ENCODE data around the gene MTCL1. TPM values are rescaled to one million over a fixed set of nuclear protein-coding genes. Genes with fewer than 3 reads are reported as not detected.

MTCL1 gene
- total RNA-seq, 4 donors from 2014 or later = 12.3 to 35.9 (median 26.1) TPM

GRCh38 chr18:8860845-8861642 is 155.7 kb downstream of the MTCL1 start:
- Histone ChIP-seq H3K27me3 (no peaks in the 10 kb centered on the region), H3K4me1 (no peaks in the 10 kb centered on the region), H3K36me3 (no peaks in the 10 kb centered on the region), H3K27ac (no peak overlapping the region), H3K9me3 (no peaks in the 10 kb centered on the region), H3K4me3 (no peak overlapping the region)
- intact Hi-C loops (cut with DNase I; ENCODE audit: low total_unique reads) = no loop called here
- in situ Hi-C loops (cut with MboI; ENCODE audit: low pct_ligation_motif_present in 1 of 4, low pct_unique_long_range_greater_than_20kb in 1 of 4, low sequenced_read_pairs in 3 of 4) = no loop called here
- 79 to 88% methylated on average over 6 of the region's 6 CpGs for WGBS, 2 donors (ENCODE audit: low coverage in 1 of 2)
- TF ChIP-seq POLR2A (IDR thresholded peaks at IDR 0.05) = no peak
- TF ChIP-seq EP300 (IDR thresholded peaks at IDR 0.05; ENCODE audit: low read depth) = no peak
- TF ChIP-seq CTCF (IDR thresholded peaks at IDR 0.05) = no peak
- no peak for TF ChIP-seq POLR2AphosphoS5 (IDR thresholded peaks at IDR 0.05)
- no peak for DNase-seq

GRCh38 chr18:8863427-8863826 is 158.1 kb downstream of the MTCL1 start:
- H3K4me3 ChIP-seq = no peak overlapping the region
- H3K36me3 ChIP-seq = no peaks in the 10 kb centered on the region
- in situ Hi-C loops (cut with MboI; ENCODE audit: low pct_ligation_motif_present in 1 of 4, low pct_unique_long_range_greater_than_20kb in 1 of 4, low sequenced_read_pairs in 3 of 4) (no loop called here), intact Hi-C loops (cut with DNase I; ENCODE audit: low total_unique reads) (no loop called here)
- WGBS, 2 donors (ENCODE audit: low coverage in 1 of 2) = 89 to 100% methylated on average over 2 to 3 of the region's 3 CpGs
- no peaks in the 10 kb centered on the region for H3K27me3 ChIP-seq
- no peaks in the 10 kb centered on the region for H3K4me1 ChIP-seq
- TF ChIP-seq POLR2AphosphoS5 (IDR thresholded peaks at IDR 0.05) (no peak), EP300 (IDR thresholded peaks at IDR 0.05; ENCODE audit: low read depth) (no peak), POLR2A (IDR thresholded peaks at IDR 0.05) (no peak), CTCF (IDR thresholded peaks at IDR 0.05) (no peak)
- H3K27ac ChIP-seq = no peak overlapping the region
- DNase-seq = no peak
- H3K9me3 ChIP-seq = no peaks in the 10 kb centered on the region

- Histone ChIP-seq H3K9me3 (no peaks in the 10 kb centered on the region), H3K4me1 (no peaks in the 10 kb centered on the region), H3K27ac (no peak overlapping the region), H3K27me3 (no peaks in the 10 kb centered on the region), H3K36me3 (no peaks in the 10 kb centered on the region), H3K4me3 (no peak overlapping the region)
- no peak for DNase-seq
- WGBS, 2 donors (ENCODE audit: low coverage in 1 of 2) = 93 to 100% methylated on average over 2 to 4 of the region's 4 CpGs
- no peak for TF ChIP-seq POLR2AphosphoS5 (IDR thresholded peaks at IDR 0.05)
- TF ChIP-seq CTCF (IDR thresholded peaks at IDR 0.05) = no peak
- TF ChIP-seq POLR2A (IDR thresholded peaks at IDR 0.05) = no peak
- no peak for TF ChIP-seq EP300 (IDR thresholded peaks at IDR 0.05; ENCODE audit: low read depth)
- intact Hi-C loops (cut with DNase I; ENCODE audit: low total_unique reads) = no loop called here
- in situ Hi-C loops (cut with MboI; ENCODE audit: low pct_ligation_motif_present in 1 of 4, low pct_unique_long_range_greater_than_20kb in 1 of 4, low sequenced_read_pairs in 3 of 4) = no loop called here
Measured at GRCh38 chr18:8865934-8866333, 160.6 kb downstream of the MTCL1 start.

- no peak for DNase-seq
- H3K4me1 ChIP-seq = no peaks in the 10 kb centered on the region
- intact Hi-C loops (cut with DNase I; ENCODE audit: low total_unique reads) (no loop called here), in situ Hi-C loops (cut with MboI; ENCODE audit: low pct_ligation_motif_present in 1 of 4, low pct_unique_long_range_greater_than_20kb in 1 of 4, low sequenced_read_pairs in 3 of 4) (no loop called here)
- no peaks in the 10 kb centered on the region for H3K9me3 ChIP-seq
- H3K27me3 ChIP-seq = no peaks in the 10 kb centered on the region
- H3K36me3 ChIP-seq = no peaks in the 10 kb centered on the region
- no peak overlapping the region for H3K27ac ChIP-seq
- no peak overlapping the region for H3K4me3 ChIP-seq
- 67% methylated on average over 1 of the region's 1 CpG; no CpG with 5 or more reads in 1 of the 2 donors for WGBS, 2 donors (ENCODE audit: low coverage in 1 of 2)
- no peak for TF ChIP-seq POLR2AphosphoS5 (IDR thresholded peaks at IDR 0.05)
- no peak for TF ChIP-seq POLR2A (IDR thresholded peaks at IDR 0.05)
- TF ChIP-seq CTCF (IDR thresholded peaks at IDR 0.05) = no peak
- TF ChIP-seq EP300 (IDR thresholded peaks at IDR 0.05; ENCODE audit: low read depth) = no peak
Measured at GRCh38 chr18:8866679-8867078, 161.3 kb downstream of the MTCL1 start.
